ENCODE data around the gene PDZRN3. TPM values are rescaled to one million over a fixed set of nuclear protein-coding genes. Genes with fewer than 3 reads are reported as not detected.

The PDZRN3 gene
- total and polyA plus RNA-seq, 3 experiments from 2014 or later, result not detected

GRCh38 chr3:73492186-73492585 lies 132.6 kb downstream of the PDZRN3 start:
- POLR2A ChIA-PET, result no interaction called here
- Histone ChIP-seq H3K27ac (ENCODE audit: low read depth, low read length) (no peak overlapping the region), H3K36me3 (ENCODE audit: insufficient read depth, low read length) (no peaks in the 10 kb centered on the region), H3K9me3 (ENCODE audit: low read length) (no peaks in the 10 kb centered on the region), H3K27me3 (ENCODE audit: insufficient read depth, low read length, poor library complexity, severe bottlenecking) (no peaks in the 10 kb centered on the region), H3K4me3 (ENCODE audit: low read length) (no peak overlapping the region), H3K4me1 (ENCODE audit: insufficient read depth, low read length) (no peaks in the 10 kb centered on the region)
- CTCF ChIA-PET, result no interaction called here
- no peak for DNase-seq
- Mint-ChIP-seq H3K36me3 (no peaks in the 10 kb centered on the region), H3K27ac (no peak overlapping the region), H3K4me3 (no peak overlapping the region), H3K9me3 (peaks cover 0 to 2% (median 0%) of the 10 kb centered on the region in 5 donors), H3K27me3 (peaks cover 0 to 3% of the 10 kb centered on the region in 2 donors), H3K4me1 (no peaks in the 10 kb centered on the region)

- no peak overlapping the region for H3K27ac ChIP-seq (ENCODE audit: low read depth, low read length)
- Mint-ChIP-seq H3K27ac (no peak overlapping the region), H3K36me3 (no peaks in the 10 kb centered on the region), H3K9me3 (peaks cover 0 to 2% (median 0%) of the 10 kb centered on the region in 5 donors), H3K4me1 (no peaks in the 10 kb centered on the region), H3K27me3 (peaks cover 0 to 3% of the 10 kb centered on the region in 2 donors), H3K4me3 (no peak overlapping the region)
- H3K36me3 ChIP-seq (ENCODE audit: insufficient read depth, low read length), result no peaks in the 10 kb centered on the region
- H3K9me3 ChIP-seq (ENCODE audit: low read length), result no peaks in the 10 kb centered on the region
- no peaks in the 10 kb centered on the region for H3K4me1 ChIP-seq (ENCODE audit: insufficient read depth, low read length)
- ChIA-PET CTCF (no interaction called here), POLR2A (no interaction called here)
- no peaks in the 10 kb centered on the region for H3K27me3 ChIP-seq (ENCODE audit: insufficient read depth, low read length, poor library complexity, severe bottlenecking)
- DNase-seq, result no peak
- H3K4me3 ChIP-seq (ENCODE audit: low read length), result no peak overlapping the region
Observed at GRCh38 chr3:73491287-73491662, 133.5 kb downstream of the PDZRN3 start.

- Mint-ChIP-seq H3K4me3 (no peak overlapping the region), H3K9me3 (peaks cover 0 to 2% (median 0%) of the 10 kb centered on the region in 5 donors), H3K36me3 (no peaks in the 10 kb centered on the region), H3K4me1 (no peaks in the 10 kb centered on the region), H3K27ac (no peak overlapping the region), H3K27me3 (peaks cover 0 to 3% of the 10 kb centered on the region in 2 donors)
- ChIA-PET POLR2A (no interaction called here), CTCF (no interaction called here)
- H3K4me3 ChIP-seq (ENCODE audit: low read length), result no peak overlapping the region
- no peaks in the 10 kb centered on the region for H3K4me1 ChIP-seq (ENCODE audit: insufficient read depth, low read length)
- no peaks in the 10 kb centered on the region for H3K36me3 ChIP-seq (ENCODE audit: insufficient read depth, low read length)
- no peak for DNase-seq
- H3K27me3 ChIP-seq (ENCODE audit: insufficient read depth, low read length, poor library complexity, severe bottlenecking), result no peaks in the 10 kb centered on the region
- no peaks in the 10 kb centered on the region for H3K9me3 ChIP-seq (ENCODE audit: low read length)
- H3K27ac ChIP-seq (ENCODE audit: low read depth, low read length), result no peak overlapping the region
Observed at GRCh38 chr3:73490453-73491286, 134.1 kb downstream of the PDZRN3 start.

- Histone ChIP-seq H3K4me3 (ENCODE audit: low read length) (no peak overlapping the region), H3K27ac (ENCODE audit: low read depth, low read length) (no peak overlapping the region), H3K9me3 (ENCODE audit: low read length) (no peaks in the 10 kb centered on the region), H3K27me3 (ENCODE audit: insufficient read depth, low read length, poor library complexity, severe bottlenecking) (no peaks in the 10 kb centered on the region), H3K4me1 (ENCODE audit: insufficient read depth, low read length) (no peaks in the 10 kb centered on the region), H3K36me3 (ENCODE audit: insufficient read depth, low read length) (no peaks in the 10 kb centered on the region)
- CTCF ChIA-PET, result no interaction called here
- peaks cover 3 to 7% of the 10 kb centered on the region in 2 donors for H3K27me3 Mint-ChIP-seq
- POLR2A ChIA-PET, result no interaction called here
- H3K36me3 Mint-ChIP-seq, result no peaks in the 10 kb centered on the region
- no peak for DNase-seq
- H3K4me3 Mint-ChIP-seq, result no peak overlapping the region
- H3K4me1 Mint-ChIP-seq, result no peaks in the 10 kb centered on the region
- H3K9me3 Mint-ChIP-seq, result no peaks in the 10 kb centered on the region
- no peak overlapping the region for H3K27ac Mint-ChIP-seq
Observed at GRCh38 chr3:73485877-73486330, 138.8 kb downstream of the PDZRN3 start.

- ChIA-PET POLR2A (no interaction called here), CTCF (no interaction called here)
- Histone ChIP-seq H3K9me3 (ENCODE audit: low read length) (no peaks in the 10 kb centered on the region), H3K4me1 (ENCODE audit: insufficient read depth, low read length) (no peaks in the 10 kb centered on the region), H3K27ac (ENCODE audit: low read depth, low read length) (no peak overlapping the region), H3K36me3 (ENCODE audit: insufficient read depth, low read length) (no peaks in the 10 kb centered on the region), H3K4me3 (ENCODE audit: low read length) (no peak overlapping the region), H3K27me3 (ENCODE audit: insufficient read depth, low read length, poor library complexity, severe bottlenecking) (no peaks in the 10 kb centered on the region)
- H3K36me3 Mint-ChIP-seq, result no peaks in the 10 kb centered on the region
- no peak overlapping the region for H3K27ac Mint-ChIP-seq
- H3K4me3 Mint-ChIP-seq, result no peak overlapping the region
- no peaks in the 10 kb centered on the region for H3K4me1 Mint-ChIP-seq
- H3K9me3 Mint-ChIP-seq, result no peaks in the 10 kb centered on the region
- no peak for DNase-seq
- peaks cover 3 to 7% of the 10 kb centered on the region in 2 donors for H3K27me3 Mint-ChIP-seq
Observed at GRCh38 chr3:73484656-73485248, 140.0 kb downstream of the PDZRN3 start.

- Mint-ChIP-seq H3K4me1 (no peaks in the 10 kb centered on the region), H3K4me3 (no peak overlapping the region), H3K9me3 (peaks cover 0 to 3% (median 2%) of the 10 kb centered on the region in 5 donors), H3K27me3 (peaks cover 3 to 7% of the 10 kb centered on the region in 2 donors), H3K27ac (no peak overlapping the region), H3K36me3 (no peaks in the 10 kb centered on the region)
- Histone ChIP-seq H3K4me3 (ENCODE audit: low read length) (no peak overlapping the region), H3K9me3 (ENCODE audit: low read length) (no peaks in the 10 kb centered on the region), H3K36me3 (ENCODE audit: insufficient read depth, low read length) (no peaks in the 10 kb centered on the region), H3K4me1 (ENCODE audit: insufficient read depth, low read length) (no peaks in the 10 kb centered on the region), H3K27ac (ENCODE audit: low read depth, low read length) (no peak overlapping the region), H3K27me3 (ENCODE audit: insufficient read depth, low read length, poor library complexity, severe bottlenecking) (no peaks in the 10 kb centered on the region)
- POLR2A ChIA-PET, result no interaction called here
- no peak for DNase-seq
- CTCF ChIA-PET, result interaction anchor here (1.1 kb wide), 1 partner anchor 30 kb away, joined by 3 read pairs; no protein-coding TSS in a partner anchor
Observed at GRCh38 chr3:73481888-73482287, 142.9 kb downstream of the PDZRN3 start.

GRCh38 chr3:73480187-73480672 lies 144.5 kb downstream of the PDZRN3 start:
- H3K4me1 Mint-ChIP-seq, result no peaks in the 10 kb centered on the region
- ChIA-PET CTCF (no interaction called here), POLR2A (no interaction called here)
- Histone ChIP-seq H3K27me3 (ENCODE audit: insufficient read depth, low read length, poor library complexity, severe bottlenecking) (no peaks in the 10 kb centered on the region), H3K36me3 (ENCODE audit: insufficient read depth, low read length) (no peaks in the 10 kb centered on the region), H3K27ac (ENCODE audit: low read depth, low read length) (no peak overlapping the region), H3K4me1 (ENCODE audit: insufficient read depth, low read length) (no peaks in the 10 kb centered on the region), H3K4me3 (ENCODE audit: low read length) (no peak overlapping the region), H3K9me3 (ENCODE audit: low read length) (no peaks in the 10 kb centered on the region)
- H3K27ac Mint-ChIP-seq, result no peak overlapping the region
- peaks cover 3 to 7% of the 10 kb centered on the region in 2 donors for H3K27me3 Mint-ChIP-seq
- no peaks in the 10 kb centered on the region for H3K36me3 Mint-ChIP-seq
- no peak for DNase-seq
- H3K9me3 Mint-ChIP-seq, result peaks cover 0 to 7% (median 2%) of the 10 kb centered on the region in 5 donors
- no peak overlapping the region for H3K4me3 Mint-ChIP-seq

GRCh38 chr3:73479325-73479724 lies 145.4 kb downstream of the PDZRN3 start:
- H3K4me3 Mint-ChIP-seq, result no peak overlapping the region
- H3K9me3 Mint-ChIP-seq, result peaks cover 0 to 7% (median 2%) of the 10 kb centered on the region in 5 donors
- H3K27me3 Mint-ChIP-seq, result peaks cover 3 to 7% of the 10 kb centered on the region in 2 donors
- no peaks in the 10 kb centered on the region for H3K36me3 Mint-ChIP-seq
- no peaks in the 10 kb centered on the region for H3K9me3 ChIP-seq (ENCODE audit: low read length)
- CTCF ChIA-PET, result no interaction called here
- no peak overlapping the region for H3K27ac ChIP-seq (ENCODE audit: low read depth, low read length)
- H3K27me3 ChIP-seq (ENCODE audit: insufficient read depth, low read length, poor library complexity, severe bottlenecking), result no peaks in the 10 kb centered on the region
- no peaks in the 10 kb centered on the region for H3K4me1 Mint-ChIP-seq
- no peak overlapping the region for H3K27ac Mint-ChIP-seq
- no peak overlapping the region for H3K4me3 ChIP-seq (ENCODE audit: low read length)
- no peaks in the 10 kb centered on the region for H3K36me3 ChIP-seq (ENCODE audit: insufficient read depth, low read length)
- no peak for DNase-seq
- H3K4me1 ChIP-seq (ENCODE audit: insufficient read depth, low read length), result no peaks in the 10 kb centered on the region
- POLR2A ChIA-PET, result no interaction called here

Data from CD8-positive, alpha-beta memory T cell (primary cell).